Amniotic stem cell (primary cell): ENCODE results near the gene ADISSP.

Source experiments
- DNase-seq: peaks from one replicate; lab custom pipeline; 2025; lab: John Stamatoyannopoulos, UW

Gene ADISSP

DNA sequence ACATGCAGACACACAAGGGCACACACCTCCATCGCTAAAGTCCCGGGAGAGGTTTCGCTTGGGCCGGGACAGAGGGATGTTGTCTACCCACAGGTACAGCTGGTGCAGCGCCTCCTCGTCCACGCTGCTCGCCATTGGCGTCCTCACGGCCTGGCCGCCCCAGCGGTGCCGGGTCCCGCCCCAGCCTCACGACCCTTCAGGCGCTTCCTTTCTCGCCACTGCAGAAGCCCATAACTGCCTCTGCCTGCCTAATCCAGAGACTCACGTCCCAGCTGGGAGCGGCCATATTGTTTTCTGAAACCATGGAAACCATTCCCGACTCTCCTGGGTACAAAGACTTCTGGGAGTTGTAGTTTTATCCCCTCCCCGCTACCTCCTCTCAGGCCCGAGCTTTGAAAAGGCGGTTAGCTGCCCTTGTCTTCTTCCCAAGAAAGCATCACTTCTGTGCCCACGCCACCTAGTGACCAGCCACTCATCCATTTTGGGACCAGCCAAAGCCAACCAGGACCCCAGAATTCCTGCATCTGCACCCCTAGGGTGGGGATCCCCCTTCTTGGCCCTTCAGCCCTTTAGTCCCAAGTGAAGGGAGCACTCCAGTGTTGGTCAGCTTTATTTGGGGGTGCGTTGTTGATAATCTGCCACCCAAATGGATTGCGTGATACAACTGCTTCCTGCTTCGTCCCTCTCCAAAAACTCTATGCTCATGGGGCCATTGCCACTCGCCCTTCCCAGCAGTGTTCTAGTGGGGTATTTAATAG is 13.8 kb upstream of the ADISSP start, which contains the start of gene SPEF1:
Gene SPEF1, minus strand, starts transcription at position 296 of the 758 bp plus-strand sequence. Its CDS starts 161 bp downstream, at position 135.
- peak; percentile 88 for DNase-seq

GRCh38 chr20:3778976-3779375 is 11.4 kb upstream of the ADISSP start:
- no peak for DNase-seq

GRCh38 chr20:3777716-3778629 is 10.4 kb upstream of the ADISSP start:
- peak; percentile 16 for DNase-seq

DNA sequence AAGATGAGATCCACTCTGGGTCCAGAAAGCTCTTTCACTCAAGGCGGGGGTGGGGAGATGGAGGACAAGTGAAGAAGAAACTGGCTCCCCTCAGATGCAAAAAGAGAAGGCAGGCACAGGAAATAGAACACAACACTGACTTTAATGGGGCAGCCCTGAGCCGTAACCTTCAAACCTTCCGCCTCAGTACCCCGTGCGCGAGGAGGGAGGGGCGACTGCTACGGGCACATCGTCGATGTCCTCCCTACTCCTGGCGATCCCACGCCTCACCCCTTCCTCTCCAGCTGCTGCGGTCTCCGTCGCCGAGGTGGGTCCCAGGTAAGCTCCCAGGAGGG is 9.8 kb upstream of the ADISSP start:
- no peak for DNase-seq

GRCh38 chr20:3775457-3776108 is 8.0 kb upstream of the ADISSP start:
- no peak for DNase-seq

DNA sequence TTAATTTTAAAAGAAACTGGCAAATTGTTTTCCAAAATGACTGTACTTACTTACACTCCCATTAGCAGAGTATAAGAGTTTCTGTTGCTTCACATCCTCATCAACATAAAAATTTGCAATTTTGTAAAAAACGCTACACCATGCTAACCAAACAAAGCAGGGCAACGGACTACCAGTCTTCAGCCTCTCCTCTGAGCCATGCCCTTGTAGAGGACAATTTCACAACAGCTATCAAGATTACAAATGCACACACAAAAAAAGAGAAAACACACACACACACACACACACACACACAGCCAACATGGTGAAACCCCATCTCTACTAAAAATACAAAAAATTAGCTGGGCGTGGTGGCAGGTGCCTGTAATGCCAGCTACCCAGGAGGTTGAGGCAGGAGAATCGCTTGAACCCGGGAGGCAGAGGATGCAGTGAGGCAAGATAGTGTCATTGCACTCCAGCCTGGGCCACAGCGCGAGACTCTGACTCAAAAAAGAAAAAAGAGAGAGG is 4.1 kb upstream of the ADISSP start:
- no peak for DNase-seq

DNA sequence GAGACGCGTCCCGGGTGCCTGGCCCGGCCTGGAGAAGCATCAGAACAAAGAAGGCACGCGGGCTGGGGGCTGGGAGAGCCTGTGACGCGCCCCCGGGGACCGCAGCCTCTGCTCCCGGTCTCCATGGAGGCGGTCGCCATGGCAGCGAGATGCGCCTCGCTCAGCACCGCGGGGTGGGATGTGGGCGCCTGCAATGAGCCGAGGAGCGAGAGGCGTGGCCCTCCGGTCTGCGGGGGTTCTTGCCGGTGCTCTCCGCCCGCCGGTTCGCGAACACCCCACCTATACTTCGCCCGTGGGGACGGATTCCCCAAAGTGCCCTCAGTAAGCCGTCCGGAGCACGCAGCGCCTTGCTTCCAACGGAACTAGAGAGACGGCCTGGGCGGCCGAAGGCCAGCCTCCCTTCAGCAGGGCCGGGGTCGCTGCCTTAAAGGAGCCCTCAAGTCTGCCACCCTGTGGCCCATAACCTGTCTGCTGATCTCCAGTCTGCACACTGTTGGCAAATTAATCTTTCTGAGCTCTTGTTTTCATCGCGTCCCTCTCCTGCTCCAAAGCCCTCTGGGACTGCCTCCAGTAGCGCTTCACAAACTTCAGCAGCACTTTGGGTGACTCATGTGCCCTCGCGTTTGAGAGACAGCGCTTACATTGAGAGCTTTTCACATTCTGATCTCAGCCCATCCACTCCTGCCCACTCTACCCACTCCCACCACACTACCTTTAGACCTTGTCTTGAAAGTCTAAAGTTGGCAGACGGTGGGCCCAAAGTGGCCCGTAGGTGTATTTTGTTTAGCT is 983 bp upstream of the ADISSP start:
- peak; percentile 79 for DNase-seq

- DNase-seq = no peak
Measured at GRCh38 chr20:3767110-3767426, 485 bp downstream of the ADISSP start.

DNA sequence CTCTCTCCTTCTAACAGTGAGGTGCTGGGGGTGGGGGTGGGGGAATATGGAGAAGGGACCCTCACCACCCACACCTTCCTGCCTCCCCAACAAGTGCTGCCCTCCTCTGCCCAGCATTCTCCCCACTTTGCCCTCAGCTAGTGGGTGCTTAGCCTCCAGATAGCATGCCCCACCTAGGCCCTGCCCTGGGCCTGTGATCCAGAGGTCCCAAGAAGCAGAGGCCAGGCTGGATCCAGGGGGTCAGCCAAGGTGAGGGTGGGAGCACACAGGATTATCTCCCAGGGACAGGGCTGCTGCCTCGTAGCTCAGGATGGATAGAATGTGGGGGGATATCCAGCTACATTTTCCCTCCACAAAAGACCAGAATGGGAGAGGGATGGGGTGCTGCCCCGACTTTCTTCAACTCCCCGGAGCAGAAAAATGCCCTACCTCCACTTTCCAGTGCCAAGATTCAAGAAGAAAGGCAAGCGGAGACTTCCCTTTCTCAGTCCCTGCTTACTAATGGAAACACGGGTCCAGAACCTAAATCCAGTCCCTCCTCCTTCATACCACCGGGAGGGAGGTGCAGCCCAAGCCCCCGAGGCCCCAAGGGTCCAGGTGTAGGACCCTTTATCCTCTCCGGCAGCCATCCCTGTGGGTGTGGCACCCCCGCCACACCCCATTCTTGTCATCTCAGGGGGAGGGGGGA is 987 bp downstream of the ADISSP start:
- DNase-seq = no peak

DNA sequence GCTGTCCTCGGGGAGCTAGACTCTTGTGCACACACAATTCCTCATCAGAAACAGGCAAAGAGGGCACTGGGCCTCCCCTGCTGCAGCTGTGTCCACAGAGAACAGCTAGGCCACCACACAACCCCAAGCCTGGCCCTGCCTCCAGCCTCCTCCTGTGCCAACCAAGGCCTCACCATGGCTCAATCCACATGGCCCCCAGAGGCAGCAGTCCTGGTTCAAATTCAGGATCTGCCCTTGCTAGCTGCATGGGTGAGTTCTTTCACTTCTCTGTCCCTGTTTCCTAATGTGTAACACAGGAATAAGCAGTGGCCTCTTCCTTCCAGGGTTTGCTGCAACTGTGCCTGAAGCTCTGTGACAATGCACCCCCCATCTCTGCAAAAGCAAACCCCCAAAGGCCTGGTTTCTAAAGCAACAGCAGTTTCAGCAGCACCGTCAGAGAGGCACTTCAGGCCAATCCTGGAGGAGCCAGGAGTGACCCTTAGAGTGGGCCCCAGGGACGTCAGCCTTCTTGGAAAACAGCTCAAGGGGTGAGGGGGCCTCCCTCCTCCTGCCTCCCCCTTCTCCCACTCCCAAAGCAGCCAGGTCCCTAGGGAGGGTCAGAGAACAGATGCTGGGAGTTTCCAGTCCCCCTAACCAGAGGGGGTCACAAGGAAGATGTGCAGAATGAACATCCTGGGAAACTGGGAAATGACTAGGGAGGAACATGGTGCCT is 2.2 kb downstream of the ADISSP start:
- no peak for DNase-seq

DNA sequence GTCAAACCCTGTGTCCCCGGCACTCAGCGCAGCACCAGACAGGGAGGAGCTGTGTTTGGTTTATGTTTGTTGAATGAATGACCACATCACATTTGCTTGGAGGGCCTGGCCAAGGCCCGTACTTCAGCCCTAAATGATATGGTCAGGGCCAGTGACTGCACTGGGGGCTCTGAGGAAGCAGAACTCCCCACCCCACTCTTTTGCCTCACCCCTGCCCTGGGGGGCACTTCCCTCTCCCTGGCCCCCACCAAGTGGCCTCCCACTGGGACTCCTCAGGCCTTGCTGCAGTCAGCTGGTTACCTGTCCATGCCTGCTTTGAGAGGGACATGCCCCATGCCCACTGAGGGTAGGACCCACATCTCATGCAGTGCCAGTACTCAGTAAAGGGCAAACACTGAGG is 2.9 kb downstream of the ADISSP start:
- no peak for DNase-seq

GRCh38 chr20:3763671-3764601 is 3.6 kb downstream of the ADISSP start:
- DNase-seq = no peak

DNA sequence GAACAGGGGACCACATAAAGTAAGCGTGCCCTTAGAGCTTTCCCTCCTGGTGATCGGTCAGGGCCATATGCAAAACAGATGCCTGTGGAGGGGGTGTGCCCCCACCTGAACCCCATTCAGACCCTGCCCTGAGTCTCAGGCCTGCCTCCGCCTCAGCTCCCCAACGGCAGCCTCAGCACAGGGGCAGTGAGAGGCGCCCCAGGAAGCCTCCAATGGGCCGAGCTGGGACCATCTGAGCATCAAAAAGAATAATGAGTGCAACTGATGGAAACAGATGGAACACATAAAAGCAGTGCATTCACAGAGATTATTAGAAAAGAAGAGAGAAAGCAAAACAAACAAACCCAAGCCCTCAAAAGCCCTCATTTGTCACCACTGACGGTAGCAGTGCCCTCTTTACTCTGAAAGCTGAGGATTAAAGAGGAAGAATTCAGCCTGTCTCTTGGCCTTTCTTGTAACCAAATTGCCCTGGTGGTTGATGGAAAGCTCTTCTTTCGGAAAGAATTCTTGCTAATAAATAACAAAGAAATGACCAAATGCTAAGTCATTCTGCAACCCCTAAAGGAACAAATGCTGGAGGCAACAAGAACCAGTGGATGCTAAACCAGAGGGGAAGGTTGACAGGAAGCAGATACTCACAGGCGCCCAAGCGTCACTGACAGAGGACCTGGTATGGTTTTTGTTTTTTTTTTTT is 6.8 kb downstream of the ADISSP start:
- no peak for DNase-seq

- DNase-seq = no peak
Measured at GRCh38 chr20:3759884-3760283, 7.7 kb downstream of the ADISSP start.

DNA sequence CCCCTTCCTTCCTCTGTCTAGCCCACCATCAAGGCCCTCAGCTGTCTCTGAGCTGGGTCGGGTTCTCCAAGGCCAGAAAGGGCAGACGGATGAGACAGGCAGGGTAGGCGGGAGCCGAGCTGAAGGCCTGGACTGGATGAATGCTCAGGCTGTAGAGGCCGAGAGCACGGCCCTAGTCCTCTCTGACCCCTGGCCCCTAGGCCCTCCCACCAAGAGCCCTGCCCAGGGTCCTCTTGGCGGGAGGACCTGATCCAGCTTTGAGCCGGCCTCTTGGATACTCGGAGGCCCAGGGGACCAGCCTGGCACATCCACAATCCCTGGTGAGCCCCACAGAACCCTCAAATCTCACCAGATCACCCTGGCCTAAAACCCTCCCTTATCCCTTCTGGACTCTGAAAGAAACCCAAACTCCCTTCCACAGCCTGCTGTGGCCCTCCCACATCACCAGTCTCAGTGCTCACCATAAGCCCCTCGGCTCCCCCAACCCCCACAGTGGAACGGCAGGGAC is 8.2 kb downstream of the ADISSP start:
- DNase-seq = no peak

GRCh38 chr20:3758566-3758965 is 9.0 kb downstream of the ADISSP start:
- DNase-seq = no peak

GRCh38 chr20:3757268-3757667 is 10.3 kb downstream of the ADISSP start:
- no peak for DNase-seq

DNA sequence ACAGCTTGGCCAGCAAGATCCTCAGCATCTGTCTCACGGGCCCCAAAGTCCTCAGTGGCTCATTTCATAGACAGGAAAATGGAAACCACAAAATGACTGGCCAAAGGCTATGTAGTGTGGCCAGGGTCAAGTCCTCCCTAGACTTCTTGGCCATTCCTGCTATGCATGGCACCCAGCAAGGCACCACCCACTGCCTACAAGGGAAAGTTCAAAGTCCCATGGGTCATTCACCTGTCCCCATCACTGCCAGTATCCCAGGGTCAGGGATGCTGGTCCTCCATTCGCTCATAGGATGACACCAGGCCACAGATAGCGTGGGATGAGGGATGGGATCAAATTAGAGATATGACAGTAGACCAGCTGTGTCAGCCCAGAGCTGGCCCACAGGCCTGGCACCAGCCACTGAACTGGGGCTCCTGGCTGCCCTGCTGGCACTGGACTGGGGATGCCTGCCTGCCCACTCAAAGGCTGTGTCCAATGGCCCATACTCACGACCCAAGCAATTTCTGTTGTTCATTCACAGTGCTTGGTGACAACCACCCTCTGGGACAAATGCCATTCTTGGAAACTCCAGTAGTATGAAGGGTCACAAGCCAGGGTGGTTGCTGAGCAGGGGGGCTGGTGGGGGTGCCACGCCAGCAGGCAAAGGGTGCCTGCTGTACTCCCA is 11.6 kb downstream of the ADISSP start:
- no peak for DNase-seq
